NCI-H345 treated with DMSO at 0.1 percent for 48 hours (cell line): ENCODE results near the gene REC8.

Experiments used
- DNase-seq: peaks from one replicate; lab custom pipeline; 2025; ENCODE audit not compliant: unreplicated experiment; lab: John Stamatoyannopoulos, UW

REC8 gene

DNA sequence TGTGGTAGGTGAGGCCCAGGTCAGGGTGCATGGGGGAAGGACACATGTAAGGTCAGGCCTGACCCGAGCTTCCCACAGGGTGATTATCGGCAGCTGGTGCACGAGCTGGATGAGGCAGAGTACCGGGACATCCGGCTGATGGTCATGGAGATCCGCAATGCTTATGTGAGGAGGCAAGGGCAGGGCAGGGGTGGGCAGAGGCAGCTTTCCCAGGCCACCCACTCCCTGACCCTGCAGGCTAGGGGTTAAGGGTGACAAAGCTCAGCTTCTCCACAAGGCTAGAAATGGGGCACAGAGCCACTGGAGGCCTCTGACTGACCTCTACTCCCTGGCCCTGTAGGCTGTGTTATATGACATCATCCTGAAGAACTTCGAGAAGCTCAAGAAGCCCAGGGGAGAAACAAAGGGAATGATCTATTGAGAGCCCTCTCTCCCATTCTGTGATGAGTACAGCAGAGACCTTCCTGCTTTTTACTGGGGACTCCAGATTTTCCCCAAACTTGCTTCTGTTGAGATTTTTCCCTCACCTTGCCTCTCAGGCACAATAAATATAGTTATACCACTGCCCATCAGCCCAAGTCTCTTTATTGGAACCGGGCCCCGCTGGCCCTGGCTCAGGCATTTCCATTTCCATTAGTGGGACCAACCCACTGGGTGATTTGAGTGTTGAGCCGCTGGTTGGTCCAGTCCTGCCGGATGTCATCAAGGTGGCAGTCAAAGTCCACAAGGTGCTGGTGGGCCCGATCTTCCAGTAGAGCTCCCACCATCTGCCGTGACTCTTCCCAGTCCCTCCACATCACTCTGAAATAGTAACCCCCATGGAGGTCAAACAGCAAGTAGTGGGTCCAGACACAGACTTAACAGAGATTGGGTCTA is 33.2 kb upstream of the REC8 start:
- DNase-seq: no peak

DNA sequence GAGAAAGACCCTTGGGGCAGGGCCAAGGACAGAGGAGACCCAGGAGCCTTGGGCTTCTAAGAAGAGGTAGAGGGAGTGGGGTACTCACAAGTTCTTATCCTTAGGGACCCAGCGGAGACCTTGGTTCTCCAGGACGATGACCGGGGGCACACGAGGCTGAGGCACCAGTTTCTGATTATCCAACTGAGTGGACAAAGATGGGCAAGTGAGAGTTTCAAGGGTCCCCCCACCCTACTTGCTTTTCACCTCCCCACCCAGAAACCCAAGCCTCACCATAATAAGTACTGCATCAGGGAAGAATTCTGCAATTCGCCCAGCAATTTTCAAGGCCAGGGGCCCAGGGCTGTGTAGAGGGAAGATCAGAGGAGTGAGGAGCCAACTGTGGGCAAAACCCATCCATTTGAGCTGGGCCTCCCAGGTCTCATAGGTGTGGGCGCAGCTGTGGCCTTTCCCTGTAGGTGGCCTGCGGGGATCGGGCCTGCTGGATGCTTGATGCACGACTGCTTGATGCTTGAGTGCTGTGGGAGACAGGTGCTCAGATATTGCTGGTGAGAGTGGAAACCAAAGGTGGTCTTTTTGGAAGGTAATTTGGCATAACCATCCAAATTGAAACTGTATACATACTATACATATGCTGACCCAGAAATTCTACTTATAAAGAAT is 32.5 kb upstream of the REC8 start:
- no peak for DNase-seq

DNA sequence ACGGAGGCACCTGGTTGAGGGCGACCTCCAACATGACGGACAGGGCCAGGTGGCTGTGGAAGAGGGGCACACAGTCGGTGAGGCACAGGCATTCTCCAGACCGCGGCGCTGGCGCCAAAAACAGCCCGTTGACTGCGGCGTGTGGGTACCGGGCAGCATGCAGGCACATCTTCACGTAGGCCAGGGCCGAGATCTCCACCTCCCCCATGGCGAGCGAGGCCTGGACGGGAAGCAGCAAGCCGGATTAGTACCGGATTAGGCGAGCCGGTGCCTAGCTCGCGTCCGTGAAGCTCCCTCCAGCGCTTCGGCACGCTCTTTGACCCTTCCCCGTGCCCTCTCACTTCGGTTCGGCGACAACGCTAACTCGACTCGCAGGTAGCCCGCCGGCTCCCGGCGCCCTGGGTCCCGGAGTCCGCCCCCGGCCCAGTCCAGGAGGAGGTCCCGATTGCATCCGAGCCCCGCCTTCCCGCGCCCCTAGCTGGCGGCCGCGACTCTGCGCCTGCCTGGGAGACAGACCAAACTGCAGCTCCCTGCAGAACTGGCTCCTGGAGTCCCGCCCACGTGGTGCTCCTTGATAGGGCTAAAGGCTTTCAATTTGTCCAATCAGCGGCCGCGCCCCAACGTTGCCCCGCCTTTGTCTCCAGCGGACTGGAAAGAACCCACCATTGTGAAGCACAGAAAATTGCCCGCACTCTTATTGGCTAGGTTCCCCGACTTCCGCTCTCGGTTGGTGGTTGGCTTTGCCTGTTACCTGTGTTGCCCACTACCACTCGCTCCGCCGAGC is 30.6 kb upstream of the REC8 start, which contains the start of gene EMC9:
Gene EMC9 (minus strand): TSS at position 495 of the 784 bp plus-strand sequence. CDS start 287 bp downstream, at position 208.
- DNase-seq: peak; percentile 99

DNA sequence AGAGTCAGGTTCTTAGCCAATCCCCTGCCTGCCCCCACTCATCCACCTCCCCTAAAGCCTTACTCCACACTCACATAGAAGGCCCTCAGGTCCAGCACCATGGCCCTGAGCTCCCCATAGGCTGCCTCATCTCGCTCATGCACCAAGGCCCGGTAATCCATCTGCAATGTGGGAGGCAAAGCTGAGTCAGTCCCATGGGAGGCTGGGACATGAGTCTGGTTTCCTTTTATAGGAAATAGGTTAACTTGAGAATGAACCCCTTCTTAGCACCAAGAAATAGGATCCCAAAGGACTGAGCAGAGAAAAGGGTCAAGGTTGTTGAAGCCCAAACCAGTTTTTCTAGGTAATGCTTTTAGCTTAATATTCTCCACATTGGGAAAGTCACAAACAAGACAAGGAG is 28.4 kb upstream of the REC8 start:
- no peak for DNase-seq

DNA sequence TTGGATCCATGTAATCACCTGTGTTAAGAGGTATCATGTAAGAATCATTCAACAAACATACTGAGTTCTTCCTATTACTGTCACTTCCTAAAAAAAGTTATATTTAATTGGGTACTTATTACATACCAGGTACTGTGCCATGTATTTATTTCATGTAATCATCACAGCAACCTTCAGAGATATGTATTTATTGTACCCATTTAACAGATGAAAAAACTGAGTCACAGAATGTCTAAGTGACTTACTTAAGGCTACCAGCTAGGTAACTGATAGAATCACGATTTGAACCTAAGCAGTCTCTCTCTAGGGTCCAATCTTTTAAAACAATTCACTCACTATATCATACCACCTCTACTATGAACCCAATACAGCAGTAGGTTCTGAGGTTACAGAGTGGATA is 27.4 kb upstream of the REC8 start:
- no peak for DNase-seq

DNA sequence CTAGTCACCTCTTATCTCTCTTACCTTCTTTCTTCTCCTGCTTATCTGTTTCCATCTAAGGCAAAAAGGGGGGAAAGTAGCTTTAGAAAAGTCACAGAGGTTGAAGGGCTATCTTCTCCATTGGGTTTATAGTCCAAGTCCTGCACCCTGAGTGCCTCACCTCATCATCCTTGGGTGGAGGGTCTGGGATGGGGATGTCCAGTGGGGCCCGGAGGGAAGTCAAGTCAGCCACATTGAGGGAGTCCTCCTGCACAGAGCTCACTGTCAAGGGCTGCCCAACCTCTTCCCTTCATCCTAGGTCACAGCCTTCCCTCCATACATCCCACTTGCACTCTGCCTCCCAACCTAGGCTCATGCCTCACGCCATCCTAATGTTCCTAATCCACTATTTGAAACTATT is 26.7 kb upstream of the REC8 start:
- DNase-seq: no peak

DNA sequence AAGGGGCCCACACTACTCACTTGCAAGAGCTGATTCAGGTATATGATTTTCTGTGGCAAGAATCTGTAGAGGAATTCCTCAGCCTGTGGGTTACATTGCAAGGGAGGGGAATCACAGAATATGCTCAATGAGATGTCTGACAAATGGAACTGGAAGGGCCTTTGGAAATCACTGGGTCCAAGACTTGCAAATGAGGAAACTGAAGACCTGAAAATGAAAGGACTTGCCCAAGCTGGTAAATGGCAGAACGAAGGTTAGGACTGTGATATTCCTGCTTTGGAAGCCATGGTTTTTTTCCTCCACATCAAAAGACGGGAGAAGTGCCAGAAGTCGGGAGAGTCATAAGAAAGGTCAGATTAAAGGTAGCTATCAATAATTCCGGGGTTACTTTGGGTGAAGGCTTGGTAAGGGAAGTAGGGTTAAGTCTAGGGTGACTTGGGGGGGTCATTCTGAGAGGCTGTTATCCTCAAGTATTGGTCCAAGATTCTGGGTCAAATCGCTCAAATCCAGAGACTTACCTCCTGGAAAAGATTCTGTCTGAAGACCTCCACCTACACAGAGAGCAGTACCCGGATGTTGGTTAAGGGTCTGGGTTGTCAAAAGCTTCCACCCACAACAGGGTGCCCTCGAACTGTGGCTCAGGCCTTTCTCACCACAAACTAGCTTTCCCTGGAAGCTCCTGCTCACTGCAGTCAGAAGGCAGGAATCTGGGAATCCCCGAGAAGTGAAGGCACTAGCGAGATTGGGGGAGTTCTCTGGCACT is 26.0 kb upstream of the REC8 start:
- no peak for DNase-seq

DNA sequence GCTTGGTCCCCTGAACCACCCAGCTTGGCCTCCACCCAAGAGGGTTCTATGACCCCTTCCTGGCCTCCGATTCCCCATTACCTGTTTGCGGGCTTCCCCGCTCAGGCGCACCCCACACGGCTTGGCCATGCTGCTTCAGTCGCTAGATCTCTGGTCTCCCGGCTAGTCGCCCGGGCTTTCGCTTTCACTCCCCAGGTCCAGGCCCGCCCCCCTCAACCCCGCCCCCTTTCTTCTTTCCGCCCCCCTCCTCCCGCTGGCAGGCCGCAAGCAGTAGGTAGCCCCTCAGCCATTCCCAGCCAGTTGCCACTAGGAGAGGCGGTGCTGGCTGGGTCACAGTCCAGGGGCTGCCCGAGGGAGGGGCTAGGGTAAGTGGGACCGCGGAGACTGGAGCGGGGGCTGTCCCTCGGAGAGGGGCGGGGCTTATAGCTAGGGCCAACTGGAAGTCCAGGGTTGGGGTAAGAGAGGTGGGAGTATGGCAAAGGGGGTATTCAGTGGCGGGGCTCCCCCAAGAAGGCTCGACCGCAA is 25.4 kb upstream of the REC8 start, which contains the start of gene PSME2:
Gene PSME2 (minus strand): TSS at position 158 of the 525 bp plus-strand sequence. CDS start 29 bp downstream, at position 129.
- peak; percentile 88 for DNase-seq

DNA sequence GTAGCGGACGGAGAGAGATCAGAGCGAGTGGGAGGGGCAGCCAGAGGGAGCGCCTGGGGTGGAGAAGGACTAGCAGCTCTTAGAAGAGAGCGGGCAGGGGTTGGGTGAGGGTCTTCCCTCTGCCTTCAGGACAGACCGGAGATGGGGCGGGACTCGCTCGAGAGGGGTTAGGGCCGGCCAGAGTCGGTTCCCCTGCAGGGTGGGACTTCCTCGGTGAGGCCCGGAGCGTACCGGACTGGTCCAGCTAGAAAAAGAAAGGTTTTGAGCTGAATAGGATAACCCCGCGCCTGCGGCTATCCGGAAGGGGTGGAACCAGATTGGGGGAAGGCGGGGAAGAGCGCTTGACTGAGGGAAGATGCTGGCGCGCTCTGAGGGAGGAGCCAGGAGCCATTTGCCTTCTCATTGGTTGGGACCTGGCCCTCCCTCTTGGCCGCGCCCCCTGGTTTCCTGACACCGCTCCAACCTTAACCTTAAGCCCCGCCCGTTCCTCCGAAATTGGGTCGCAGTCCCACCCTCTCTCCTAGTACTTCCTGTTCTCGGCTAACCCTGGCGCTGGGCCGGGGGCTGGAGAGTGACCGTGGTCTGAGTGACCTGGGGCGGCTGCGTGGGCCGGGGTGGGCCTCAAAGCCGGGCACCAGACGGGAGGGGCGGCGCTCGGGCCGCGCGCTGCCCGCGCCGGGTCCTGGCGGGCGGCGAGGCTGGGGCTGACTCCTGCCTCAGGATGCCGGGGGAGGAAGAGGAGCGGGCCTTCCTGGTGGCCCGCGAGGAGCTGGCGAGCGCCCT is 24.7 kb upstream of the REC8 start, which contains the start of gene RNF31:
Gene RNF31 (plus strand): TSS at position 521 of the 783 bp plus-strand sequence. CDS start 201 bp downstream, at position 722.
- DNase-seq: peak; percentile 97

DNA sequence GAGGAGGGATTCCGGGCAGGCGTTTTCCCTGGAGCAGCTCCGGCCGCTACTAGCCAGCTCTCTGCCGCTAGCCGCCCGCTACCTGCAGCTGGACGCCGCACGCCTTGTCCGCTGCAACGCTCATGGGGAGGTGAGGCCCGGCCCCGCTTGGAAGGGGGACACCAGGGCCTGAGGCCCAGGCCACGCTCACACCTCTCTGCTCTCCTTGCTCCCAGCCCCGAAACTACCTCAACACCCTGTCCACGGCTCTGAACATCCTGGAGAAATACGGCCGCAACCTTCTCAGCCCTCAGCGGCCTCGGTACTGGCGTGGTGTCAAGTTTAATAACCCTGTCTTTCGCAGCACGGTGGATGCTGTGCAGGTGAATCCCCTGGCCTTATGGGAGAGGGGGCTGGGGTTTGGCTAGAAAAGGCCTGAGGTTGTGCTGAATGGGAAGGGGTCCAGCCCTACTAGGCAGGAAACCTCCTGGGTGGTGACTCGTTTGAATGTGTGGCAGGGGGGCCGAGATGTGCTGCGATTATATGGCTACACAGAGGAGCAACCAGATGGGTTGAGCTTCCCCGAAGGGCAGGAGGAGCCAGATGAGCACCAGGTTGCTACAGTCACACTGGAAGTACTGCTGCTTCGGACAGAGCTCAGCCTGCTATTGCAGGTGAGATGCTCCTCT is 24.0 kb upstream of the REC8 start:
- no peak for DNase-seq

DNA sequence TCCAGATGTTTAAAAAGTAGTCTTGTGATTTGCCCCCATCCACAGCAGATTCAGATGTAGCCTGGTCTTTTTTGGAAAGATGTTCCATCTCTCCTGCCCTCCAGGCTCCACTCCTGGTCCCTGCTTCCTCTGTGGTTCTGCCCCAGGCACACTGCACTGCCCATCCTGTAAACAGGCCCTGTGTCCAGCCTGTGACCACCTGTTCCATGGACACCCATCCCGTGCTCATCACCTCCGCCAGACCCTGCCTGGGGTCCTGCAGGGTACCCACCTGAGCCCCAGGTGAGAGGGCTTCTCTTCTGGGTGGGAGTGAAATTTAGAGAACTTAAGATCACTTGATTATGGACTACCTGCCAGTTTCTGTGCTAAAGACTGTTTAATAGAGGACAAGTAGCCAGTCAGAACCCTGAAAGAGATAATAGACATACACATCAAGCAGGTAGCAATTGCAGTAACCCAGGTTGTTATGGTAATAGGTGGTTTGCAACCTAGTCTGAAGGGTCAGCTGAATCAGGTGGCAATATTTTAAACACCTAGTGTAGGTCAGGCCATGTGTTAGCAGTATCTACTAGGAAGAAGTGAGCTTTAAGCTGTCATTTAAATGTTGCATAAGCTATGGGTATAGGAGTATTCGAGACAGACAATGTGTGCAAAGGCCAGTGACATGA is 22.4 kb upstream of the REC8 start:
- no peak for DNase-seq

DNA sequence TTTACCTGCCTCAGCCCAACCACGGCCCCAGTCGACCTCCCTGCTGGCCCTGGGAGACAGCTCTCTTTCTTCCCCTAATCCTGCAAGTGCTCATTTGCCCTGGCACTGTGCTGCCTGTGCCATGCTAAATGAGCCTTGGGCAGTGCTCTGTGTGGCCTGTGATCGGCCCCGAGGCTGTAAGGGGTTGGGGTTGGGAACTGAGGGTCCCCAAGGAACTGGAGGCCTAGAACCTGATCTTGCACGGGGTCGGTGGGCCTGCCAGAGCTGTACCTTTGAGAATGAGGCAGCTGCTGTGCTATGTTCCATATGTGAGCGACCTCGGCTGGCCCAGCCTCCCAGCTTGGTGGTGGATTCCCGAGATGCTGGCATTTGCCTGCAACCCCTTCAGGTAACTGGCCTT is 21.8 kb upstream of the REC8 start:
- no peak for DNase-seq

DNA sequence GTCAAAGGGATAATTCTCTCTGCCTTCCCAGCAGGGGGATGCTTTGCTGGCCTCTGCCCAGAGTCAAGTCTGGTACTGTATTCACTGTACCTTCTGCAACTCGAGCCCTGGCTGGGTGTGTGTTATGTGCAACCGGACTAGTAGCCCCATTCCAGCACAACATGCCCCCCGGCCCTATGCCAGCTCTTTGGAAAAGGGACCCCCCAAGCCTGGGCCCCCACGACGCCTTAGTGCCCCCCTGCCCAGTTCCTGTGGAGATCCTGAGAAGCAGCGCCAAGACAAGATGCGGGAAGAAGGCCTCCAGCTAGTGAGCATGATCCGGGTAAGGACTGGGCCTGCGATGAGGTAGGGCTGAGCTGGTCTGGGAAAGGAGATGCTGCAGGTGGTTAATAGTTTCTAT is 21.3 kb upstream of the REC8 start:
- no peak for DNase-seq

DNA sequence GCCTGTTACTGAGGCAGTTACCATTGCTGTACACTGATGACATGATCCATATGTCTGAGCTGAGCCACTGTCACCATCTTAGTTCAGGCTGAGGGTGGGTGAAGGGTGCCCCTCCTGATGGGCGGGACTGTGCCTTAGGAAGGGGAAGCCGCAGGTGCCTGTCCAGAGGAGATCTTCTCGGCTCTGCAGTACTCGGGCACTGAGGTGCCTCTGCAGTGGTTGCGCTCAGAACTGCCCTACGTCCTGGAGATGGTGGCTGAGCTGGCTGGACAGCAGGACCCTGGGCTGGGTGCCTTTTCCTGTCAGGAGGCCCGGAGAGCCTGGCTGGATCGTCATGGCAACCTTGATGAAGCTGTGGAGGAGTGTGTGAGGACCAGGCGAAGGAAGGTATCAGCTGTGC is 20.9 kb upstream of the REC8 start:
- DNase-seq: no peak

DNA sequence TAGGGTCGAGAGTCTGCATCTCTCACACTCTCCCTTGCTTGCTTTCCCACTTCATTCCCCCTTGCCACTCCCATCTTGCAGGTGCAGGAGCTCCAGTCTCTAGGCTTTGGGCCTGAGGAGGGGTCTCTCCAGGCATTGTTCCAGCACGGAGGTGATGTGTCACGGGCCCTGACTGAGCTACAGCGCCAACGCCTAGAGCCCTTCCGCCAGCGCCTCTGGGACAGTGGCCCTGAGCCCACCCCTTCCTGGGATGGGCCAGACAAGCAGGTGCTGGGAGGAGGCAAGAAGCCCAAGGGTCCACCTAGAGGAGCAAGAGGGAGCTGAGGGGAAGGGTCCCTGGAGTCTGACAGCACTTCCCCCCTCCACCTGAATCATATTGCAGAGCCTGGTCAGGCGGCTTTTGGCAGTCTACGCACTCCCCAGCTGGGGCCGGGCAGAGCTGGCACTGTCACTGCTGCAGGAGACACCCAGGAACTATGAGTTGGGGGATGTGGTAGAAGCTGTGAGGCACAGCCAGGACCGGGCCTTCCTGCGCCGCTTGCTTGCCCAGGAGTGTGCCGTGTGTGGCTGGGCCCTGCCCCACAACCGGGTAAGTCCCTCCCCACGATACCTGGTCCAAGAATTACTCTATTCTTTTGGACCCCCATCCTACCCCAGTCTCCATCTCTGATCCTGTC is 20.3 kb upstream of the REC8 start:
- no peak for DNase-seq

DNA sequence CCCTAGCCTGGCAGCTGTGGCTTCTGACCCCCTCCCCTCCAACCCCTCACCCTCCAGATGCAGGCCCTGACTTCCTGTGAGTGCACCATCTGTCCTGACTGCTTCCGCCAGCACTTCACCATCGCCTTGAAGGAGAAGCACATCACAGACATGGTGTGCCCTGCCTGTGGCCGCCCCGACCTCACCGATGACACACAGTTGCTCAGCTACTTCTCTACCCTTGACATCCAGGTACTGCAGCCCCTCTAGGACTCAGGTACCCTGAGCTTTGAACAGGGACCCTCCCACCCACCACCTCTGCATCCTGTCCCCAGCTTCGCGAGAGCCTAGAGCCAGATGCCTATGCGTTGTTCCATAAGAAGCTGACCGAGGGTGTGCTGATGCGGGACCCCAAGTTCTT is 16.8 kb upstream of the REC8 start:
- DNase-seq: no peak

DNA sequence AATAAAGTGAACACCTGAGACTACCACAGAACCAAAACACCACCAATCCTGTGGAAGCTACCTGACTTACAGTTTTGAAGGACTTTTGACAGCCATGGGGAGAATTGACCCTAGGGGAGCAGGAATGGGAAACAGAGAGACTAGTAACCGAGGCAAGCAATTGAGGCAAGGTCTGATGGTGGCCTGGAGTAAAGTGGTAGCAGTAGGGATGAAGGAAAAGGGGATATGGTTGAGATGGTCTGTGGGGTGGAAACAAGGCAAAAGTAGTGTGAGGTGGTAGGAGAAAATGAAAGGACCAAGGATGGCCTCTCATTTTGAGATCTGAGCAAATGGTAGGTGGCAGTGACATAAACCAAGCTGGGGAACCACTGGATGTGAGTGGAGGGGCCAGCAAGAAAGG is 15.0 kb upstream of the REC8 start:
- DNase-seq: no peak

DNA sequence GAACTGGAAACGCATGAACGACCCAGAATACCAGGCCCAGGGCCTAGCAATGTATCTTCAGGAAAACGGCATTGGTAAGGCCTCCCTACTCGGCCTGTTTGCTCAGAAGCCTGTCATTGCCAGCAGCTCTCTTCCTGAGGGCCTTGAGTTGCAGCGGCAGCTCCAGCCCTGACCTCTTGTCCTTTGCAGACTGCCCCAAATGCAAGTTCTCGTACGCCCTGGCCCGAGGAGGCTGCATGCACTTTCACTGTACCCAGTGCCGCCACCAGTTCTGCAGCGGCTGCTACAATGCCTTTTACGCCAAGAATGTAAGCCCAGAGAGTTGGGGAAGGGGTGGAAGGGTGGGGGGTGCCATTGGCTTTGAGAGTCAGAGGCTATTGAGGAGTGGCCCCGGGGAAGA is 14.5 kb upstream of the REC8 start:
- no peak for DNase-seq
